OCI-M2 (cell line): ENCODE results near the gene ZNF227.
"Not testable (repeated sequence)": the region's sequence is repeated elsewhere in the genome, so short reads cannot be mapped to it uniquely, and the experiment has no call there.

ENCODE experiments used
- DNase-seq: peaks from one replicate; lab custom pipeline; 2025; ENCODE audit not compliant: unreplicated experiment; lab: John Stamatoyannopoulos, UW

The ZNF227 gene

DNA sequence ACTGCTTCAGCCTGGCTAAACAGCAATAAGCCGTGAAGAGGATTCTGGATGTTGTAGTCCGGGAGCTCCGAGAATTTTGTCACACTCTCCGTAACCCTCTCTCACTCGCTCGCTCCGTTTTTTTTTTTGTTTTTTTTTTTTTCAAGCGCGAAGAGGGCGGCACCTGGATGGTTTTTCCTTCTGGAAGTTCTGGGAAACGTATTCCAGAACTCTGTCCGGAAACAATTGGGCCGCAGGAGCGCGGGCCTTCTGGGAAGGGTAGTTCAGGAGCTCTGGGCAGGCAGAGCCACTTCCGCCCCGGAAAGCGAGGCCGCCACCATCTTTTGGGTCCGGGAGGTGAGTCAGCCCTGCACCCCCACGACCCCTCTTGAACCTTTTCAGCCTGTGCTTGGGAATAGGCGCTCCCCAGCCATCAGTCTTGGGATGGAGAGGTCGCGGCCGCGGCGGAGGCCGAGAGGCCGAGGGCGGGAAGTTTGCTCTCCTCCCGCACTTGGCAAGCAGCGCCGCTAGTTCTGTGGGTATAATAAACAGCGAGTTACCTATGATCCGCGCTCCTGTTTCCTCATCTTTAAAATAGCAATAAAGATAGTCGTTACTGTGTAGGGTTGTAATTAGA is at the start of gene ZNF227:
ZNF227 (plus strand) TSS at position 283 of the 616 bp plus-strand sequence. CDS start 5,261 bp downstream, outside the sequence.
- DNase-seq: peak; percentile 58

- no peak for DNase-seq
Observed at GRCh38 chr19:44163789-44164188, 48.5 kb upstream of the ZNF227 start.

GRCh38 chr19:44164327-44164672 is 48.0 kb upstream of the ZNF227 start:
- DNase-seq: no peak

DNA sequence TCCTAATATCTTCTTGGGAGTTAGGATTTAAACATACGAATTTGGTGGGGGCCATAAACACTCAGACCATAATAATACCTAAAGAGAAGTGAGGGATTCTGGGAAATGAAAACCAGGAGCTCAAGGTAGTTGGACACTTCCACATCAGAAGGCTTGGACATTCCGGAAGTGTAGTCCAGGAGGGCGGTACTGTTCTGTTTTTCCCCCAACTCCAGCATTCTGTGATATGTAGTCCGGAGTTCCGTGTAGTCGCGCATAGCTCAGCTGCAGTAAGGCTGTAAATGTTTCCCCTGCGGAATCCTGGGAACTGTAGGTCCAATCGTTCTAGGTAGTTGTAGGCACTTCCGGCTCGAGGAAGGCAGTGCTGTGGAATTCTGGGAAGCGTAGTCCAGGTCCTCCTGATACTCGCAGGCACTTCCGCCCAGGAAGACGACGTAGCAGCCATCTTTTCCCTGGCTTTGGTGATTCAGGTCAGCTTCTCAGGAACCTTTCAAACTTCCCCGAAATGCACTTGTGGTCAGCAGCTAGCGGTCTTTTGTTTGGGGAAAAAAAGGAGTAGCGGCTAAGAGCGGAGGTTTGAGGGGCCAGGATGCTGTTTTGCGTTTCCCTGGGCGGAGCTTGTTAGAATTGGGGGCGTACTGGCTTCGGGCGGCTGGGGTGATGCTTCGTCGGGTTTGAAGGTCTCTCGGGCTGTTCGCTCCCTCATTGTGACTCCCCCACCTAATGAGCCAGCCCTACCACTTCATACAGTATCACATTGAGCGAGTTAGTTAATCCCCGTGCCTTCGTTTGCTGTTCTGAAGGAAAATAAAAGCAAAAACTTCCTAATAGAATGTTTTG is 47.4 kb upstream of the ZNF227 start, which contains the start of gene ZNF226:
ZNF226 (plus strand) TSS at position 428 of the 840 bp plus-strand sequence. CDS start 4,981 bp downstream, outside the sequence.
- DNase-seq: peak; percentile 93

DNA sequence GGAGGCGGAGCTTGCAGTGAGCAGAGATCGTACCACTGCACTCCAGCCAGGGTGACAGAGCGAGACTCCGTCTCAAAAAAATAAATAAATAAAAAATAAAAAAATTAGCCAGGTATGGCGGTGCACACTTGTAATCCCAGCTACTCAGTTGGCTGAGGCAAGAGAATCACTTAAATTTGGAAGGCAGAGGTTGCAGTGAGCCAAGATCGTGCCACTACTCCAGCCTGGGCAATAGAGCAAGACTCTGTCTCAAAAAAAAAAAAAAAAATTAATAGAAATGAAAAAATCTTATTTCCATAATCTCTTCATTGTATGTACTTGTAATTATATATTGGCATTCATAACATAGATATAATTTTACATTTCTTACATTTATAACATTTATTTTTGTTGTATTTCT is 41.7 kb upstream of the ZNF227 start:
- not testable (repeated sequence) for DNase-seq

GRCh38 chr19:44176590-44176989 is 35.7 kb upstream of the ZNF227 start:
- no peak for DNase-seq

DNA sequence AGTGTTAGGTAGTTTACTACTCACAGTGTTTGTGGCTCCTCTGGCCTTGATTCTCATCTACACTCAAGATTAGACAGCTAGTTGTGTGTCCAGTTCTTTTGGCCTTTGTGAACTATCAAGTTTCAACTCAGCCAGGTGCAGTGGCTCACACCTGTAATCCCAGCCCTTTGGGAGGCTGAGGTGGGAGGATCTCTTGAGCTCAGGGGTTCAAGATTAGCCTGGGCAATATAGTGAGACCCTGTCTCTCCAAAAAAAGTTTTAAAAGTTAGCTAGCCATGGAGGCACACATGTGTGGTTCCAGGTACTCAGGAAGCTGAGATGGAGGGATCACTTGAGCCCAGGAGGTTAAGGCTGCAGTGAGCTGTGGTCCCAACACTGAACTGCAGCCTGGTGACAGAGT is 31.4 kb upstream of the ZNF227 start:
- no peak for DNase-seq

DNA sequence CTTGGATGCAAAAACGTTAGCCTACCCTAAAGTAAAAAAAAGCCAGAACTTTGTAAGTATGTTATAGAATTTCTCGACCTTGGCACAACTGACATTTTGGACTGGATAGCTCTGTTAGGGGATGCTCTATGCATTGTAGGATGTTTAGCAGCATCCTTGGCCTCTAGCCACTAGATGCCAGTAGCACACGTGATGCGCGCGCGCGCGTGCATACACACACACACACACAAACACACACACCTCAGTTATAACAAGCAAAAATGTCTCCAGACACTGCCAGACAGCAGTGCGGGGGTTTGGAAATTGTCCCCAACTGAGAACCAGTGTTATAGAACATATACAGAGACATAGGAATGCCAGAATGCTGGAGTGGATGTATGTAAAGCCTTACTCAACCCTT is 30.2 kb upstream of the ZNF227 start:
- DNase-seq: no peak

DNA sequence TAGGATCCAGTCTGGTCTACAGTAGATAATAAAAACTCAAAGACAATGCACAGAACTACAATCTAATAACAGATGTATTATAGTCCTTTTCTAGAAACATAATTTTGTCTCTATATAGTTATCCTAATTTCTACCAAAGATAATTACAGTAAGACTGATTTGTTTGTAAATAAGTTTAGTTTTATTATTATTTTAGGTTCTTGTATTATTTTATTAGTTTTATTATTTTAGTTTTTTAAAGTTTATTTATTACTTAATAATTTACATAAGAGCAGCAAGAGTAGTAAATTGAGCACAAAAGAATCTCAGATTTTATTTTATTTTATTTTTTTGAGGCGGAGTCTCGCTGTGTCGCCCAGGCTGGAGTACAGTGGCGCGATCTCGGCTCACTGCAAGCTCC is 22.3 kb upstream of the ZNF227 start:
- no peak for DNase-seq

- DNase-seq: no peak
Observed at GRCh38 chr19:44192127-44192526, 20.2 kb upstream of the ZNF227 start.

- DNase-seq: no peak
Observed at GRCh38 chr19:44196772-44197171, 15.6 kb upstream of the ZNF227 start.

DNA sequence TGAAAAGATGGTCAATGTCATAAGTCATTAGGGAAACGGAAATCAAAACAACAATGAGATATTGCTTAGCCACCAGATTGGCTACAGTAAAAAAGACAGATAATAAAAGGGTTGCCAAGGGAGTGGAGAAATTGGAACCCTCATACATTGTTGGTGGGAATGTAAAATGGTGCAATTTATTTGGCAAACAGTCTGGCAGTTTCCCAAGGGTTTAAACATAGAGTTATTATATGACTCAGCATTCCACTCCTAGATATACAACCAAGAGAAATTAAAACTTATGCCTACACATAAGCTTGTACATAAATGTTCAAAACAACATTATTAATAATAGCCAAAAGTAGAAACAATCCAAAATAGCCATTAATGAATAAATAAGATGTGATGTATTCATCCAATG is 9.9 kb upstream of the ZNF227 start:
- DNase-seq: no peak

DNA sequence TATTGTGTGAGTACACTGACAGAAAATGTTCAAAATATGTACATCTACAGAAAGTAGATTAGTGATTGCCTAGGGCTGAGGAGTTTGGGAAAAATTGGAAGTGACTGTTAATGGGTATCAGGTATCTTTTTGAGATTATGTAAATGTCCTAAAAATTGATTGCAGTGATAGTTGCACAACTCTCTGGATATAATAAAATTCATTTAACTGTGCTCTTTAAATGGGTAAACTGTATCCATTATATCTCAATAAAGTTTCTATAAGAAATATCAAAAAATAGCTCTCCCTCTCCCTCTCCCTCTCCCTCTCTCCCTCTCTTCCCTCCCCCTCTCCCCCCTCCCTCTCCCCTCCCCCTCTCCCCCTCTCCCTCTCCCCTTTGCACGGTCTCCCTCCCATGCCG is 9.4 kb upstream of the ZNF227 start:
- no peak for DNase-seq

DNA sequence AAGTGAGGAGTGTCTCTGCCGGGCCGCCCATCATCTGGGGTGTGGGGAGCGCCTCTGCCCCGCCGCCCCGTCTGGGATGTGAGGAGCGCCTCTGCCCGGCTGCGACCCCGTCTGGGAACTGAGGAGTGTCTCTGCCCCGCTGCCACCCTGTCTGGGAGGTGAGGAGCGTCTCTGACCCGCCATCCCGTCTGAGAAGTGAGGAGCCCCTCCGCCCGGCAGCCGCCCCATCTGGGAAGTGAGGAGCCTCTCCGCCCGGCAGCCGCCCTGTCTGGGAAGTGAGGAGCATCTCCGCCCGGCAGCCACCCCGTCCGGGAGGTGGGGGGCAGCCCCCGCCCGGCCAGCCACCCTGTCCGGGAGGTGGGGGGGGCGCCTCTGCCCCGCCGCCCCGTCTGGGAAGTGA is 8.5 kb upstream of the ZNF227 start:
- DNase-seq: not testable (repeated sequence)

DNA sequence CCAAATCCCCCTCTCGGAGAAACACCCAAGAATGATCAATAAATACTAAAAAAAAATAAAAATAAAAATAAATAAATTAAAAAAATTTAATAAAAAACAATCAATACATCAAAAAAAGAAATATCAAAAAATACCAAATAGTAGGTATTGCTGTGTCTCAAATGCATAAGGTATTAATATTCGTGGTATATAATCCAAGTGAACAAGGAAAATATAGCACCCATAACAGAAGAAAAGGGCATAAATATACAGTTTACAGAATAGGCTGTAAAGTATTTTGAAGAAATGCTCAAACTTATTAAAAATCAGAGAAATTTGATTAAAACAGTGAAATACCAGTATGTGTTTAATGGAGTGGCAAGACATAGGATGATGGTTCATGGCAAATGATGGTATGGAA is 7.6 kb upstream of the ZNF227 start:
- DNase-seq: no peak

GRCh38 chr19:44207126-44207803 is 5.1 kb upstream of the ZNF227 start:
- DNase-seq: peak; percentile 77

DNA sequence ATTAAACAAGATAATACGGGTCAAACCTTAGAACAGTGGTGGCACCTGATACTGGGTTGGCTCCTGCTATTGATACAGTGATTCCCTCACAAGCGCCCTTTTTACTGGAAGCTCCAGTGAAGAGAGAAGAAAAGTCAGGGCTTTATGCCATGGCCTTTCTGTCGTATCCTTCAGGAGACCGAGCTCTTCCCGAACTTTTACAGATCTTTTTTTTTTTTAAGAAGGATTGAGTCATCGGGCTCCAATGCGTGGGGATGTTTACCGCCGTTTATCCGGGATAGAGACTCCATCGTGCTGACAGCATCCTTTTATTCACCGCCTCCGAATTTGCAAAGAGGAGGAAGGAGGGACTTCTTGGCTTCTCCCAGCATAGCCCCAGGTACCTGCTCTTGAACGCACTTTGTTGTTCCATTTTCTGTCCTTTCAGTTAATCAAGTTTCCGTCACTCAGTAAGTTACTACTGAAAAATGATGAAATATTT is 574 bp downstream of the ZNF227 start:
- no peak for DNase-seq

- DNase-seq: not testable (repeated sequence)
Observed at GRCh38 chr19:44219926-44220325, 7.6 kb downstream of the ZNF227 start.

DNA sequence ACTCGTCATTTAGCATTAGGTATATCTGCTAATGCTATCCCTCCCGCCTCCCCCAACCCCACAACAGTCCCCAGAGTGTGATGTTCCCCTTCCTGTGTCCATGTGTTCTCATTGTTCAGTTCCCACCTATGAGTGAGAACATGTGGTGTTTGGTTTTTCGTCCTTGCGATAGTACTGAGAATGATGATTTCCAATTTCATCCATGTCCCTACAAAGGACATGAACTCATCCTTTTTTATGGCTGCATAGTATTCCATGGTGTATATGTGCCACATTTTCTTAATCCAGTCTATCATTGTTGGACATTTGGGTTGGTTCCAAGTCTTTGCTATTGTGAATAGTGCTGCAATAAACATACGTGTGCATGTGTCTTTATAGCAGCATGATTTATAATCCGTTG is 8.4 kb downstream of the ZNF227 start:
- DNase-seq: not testable (repeated sequence)

DNA sequence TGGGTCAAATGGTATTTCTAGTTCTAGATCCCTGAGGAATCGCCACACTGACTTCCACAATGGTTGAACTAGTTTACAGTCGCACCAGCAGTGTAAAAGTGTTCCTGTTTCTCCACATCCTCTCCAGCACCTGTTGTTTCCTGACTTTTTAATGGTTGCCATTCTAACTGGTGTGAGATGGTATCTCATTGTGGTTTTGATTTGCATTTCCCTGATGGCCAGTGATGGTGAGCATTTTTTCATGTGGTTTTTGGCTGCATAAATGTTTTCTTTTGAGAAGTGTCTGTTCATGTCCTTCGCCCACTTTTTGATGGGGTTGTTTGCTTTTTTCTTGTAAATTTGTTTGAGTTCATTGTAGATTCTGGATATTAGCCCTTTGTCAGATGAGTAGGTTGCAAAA is 9.0 kb downstream of the ZNF227 start:
- DNase-seq: not testable (repeated sequence)

DNA sequence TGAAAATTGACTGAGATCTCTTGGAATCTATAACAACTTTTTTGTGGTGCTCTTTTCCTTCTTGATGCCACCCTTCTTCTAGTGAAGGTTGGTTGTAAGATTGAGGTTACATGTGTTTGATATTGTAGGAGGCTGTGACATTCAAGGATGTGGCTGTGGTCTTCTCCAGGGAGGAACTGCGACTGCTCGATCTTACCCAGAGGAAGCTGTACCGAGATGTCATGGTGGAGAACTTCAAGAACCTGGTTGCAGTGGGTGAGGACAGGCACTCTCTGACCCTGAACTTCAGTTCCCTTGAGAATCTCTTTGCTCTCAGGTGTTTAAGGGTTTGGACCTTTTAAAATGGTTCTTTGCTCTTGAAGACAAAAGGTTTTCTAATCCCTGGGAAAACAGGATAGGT is 16.0 kb downstream of the ZNF227 start:
- DNase-seq: no peak

GRCh38 chr19:44232867-44233266 is 20.5 kb downstream of the ZNF227 start:
- no peak for DNase-seq
